ENCODE measurements around the gene PRR12.
"Not testable (repeated sequence)": the region's sequence is repeated elsewhere in the genome, so short reads cannot be mapped to it uniquely, and the experiment has no call there.

Gene PRR12

GRCh38 chr19:49593233-49594113 lies 2.5 kb downstream of the PRR12 start:
- DNase-seq, result peak; percentile 93

DNA sequence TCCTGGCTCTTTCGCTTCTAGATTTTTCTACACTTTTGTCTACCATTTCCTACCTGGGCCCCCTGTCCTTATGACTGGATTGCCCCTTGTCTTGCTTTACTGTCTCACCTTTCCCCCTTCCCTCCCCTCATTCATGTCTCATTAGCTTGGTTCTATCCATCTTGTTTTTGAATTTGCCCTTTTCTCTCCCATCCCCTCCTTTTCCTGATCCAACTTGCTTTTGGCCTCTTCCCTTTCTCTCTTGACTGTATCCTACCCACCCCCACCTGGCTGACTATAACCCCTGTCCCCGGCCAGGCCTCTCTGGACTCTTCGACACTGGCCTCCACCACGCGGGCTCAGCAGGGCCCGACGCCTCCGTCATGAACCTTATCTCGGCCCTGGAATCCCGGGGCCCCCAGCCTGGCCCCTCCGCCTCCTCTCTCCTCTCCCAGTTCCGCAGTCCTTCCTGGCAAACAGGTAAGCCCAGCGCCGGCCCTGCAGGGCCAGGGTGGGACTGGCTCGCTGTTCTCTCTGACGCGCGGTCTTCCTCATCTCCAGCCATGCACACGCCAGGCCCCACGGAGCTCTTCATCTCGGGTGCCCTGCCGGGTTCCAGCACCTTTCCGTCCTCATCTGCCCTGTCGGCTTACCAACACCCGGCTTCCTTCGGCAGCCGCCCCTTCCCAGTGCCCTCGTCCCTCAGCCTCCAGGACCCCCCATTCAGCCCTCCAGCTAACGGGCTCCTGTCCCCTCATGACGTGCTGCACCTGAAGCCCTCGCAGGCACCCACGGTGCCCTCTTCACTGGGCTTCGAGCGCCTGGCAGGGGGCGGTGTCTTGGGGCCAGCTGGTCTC lies 3.4 kb downstream of the PRR12 start:
- DNase-seq, result no peak

DNA sequence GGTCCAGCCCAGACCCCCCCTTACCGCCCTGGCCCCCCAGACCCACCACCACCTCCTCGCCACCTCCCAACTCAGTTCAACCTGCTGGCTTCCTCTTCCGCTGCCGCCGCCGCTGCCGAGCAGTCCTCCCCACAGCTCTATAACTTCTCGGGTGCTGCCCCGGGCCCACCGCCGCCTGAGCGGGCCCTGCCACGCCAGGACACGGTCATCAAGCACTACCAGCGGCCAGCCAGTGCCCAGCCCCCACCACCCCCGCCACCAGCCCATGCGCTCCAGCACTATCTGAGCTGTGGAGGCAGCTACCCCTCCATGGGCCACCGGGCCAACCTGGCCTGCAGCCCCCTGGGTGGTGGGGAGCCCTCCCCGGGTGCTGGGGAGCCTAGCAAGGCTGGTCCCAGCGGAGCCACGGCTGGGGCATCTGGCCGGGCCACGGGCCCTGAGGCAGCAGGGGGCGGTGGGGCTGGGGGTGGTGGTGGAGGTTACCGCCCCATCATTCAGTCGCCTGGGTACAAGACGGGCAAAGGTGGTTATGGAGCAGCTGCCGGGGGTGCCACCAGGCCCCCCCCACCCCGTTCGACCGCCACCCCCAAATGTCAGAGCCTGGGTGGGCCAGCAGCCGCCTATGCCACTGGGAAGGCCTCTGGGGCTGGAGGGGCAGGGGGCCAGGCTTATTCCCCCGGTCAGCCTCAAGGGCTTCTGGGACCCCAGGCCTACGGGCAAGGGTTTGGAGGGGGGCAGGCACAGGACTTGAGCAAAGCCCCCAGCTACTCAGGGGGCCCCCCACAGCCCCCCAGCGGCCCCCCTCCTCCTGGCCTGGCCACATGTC lies 4.2 kb downstream of the PRR12 start:
- no peak for DNase-seq

- no peak for DNase-seq
Measured at GRCh38 chr19:49595819-49596404, 4.9 kb downstream of the PRR12 start.

DNA sequence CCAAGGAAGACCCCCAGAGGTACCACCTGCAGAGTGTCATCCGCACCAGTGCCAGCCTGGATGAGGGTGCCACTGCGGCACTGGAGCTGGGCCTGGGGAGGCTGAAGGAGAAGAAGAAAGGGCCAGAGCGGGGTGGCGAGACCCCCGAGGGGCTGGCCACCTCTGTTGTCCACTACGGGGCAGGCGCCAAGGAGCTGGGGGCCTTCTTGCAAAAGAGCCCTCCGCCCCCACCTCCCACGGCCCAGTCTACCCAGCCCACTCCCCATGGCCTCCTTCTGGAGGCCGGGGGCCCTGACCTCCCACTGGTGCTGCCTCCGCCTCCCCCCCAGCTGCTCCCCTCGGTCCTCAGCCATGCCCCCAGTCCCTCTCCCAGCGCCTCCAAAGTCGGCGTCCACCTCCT lies 5.4 kb downstream of the PRR12 start:
- no peak for DNase-seq

- no peak for DNase-seq
Measured at GRCh38 chr19:49596954-49597702, 6.1 kb downstream of the PRR12 start.

DNA sequence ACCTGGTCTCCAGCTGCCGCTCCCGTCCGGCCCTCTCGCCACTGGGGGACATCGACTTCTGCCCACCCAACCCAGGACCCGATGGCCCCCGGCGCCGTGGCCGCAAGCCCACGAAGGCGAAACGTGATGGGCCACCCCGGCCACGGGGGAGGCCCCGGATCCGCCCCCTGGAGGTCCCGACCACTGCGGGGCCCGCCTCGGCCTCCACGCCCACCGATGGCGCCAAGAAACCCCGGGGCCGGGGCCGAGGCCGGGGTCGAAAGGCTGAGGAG lies 6.7 kb downstream of the PRR12 start:
- DNase-seq, result no peak

DNA sequence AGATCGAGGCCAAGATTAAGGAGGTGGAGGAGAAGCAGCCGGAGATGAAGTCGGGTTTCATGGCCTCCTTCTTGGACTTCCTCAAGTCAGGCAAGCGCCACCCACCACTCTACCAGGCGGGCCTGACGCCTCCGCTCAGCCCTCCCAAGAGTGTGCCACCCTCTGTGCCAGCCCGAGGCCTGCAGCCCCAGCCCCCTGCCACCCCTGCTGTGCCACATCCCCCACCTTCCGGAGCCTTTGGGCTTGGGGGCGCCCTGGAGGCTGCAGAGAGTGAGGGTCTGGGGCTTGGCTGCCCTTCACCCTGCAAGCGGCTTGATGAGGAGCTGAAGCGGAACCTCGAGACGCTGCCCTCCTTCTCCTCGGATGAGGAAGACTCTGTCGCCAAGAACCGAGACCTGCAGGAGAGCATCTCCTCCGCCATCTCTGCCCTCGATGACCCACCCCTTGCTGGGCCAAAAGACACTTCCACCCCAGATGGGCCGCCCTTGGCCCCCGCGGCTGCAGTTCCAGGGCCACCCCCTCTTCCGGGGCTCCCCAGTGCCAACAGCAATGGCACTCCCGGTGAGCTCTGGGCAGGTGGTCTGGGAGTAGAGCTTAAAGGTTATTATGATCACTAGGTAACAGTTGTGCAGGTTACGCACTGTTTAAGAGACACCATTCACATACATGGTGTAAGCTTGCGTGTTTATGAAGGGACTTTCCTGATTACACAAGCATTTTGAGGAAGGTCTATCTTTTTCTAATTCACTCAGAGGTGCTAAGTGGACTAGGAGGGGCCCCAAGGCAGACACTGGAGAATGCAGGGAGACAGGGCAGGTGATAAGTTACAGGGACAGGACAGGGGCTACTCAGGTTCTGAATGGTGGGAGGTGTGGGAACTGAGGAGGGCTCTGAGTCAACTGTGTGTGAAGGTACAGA lies 8.7 kb downstream of the PRR12 start:
- no peak for DNase-seq

- no peak for DNase-seq
Measured at GRCh38 chr19:49601482-49602038, 10.6 kb downstream of the PRR12 start.

DNA sequence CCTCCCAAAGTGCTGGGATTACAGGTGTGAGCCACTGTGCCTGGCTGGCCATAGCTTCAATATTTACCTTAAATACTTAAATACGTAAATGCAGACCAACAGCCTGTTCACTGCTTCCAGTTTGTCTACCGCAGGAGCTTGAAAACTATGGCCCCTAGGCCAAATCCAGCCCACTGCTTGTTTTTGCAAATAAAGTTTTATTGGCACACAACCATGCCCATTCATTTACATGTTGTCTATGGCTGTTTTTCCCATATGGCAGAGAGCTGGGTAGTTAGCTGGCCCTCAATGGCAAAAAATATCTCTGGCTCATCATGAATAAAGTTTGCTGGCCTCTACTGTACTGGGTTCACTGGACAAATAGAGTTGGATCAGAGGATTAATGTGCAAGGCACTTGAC lies 11.8 kb downstream of the PRR12 start:
- DNase-seq, result no peak

GRCh38 chr19:49605605-49606004 lies 14.6 kb downstream of the PRR12 start:
- DNase-seq, result no peak

DNA sequence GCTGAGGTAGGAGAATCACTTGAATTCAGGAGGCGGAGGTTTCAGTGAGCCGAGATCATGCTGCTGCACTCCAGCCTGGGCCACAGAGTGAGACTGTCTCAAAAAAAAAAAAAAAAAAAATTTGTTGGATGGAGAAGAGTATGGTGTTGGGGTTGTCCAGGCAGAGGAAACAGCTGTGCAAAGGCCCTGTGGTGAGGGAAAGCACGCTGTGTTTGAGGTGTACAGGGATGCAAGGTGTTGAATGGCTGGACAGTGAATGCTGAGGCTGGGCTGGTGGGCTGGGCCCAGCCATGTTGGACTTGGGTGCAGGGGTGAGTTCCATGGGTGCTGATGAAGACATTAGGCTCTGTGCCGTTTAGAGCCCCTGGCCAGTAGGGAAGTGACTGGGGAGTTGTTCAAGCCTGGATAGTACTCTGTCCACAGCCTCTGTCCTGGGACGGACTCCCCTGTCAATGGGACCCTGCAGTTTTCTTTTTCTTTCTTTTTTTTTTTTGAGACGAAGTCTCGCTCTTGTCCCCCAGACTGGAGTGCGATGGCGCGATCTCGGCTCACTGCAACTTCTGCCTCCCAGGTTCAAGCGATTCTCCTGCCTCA lies 18.6 kb downstream of the PRR12 start:
- DNase-seq, result no peak

DNA sequence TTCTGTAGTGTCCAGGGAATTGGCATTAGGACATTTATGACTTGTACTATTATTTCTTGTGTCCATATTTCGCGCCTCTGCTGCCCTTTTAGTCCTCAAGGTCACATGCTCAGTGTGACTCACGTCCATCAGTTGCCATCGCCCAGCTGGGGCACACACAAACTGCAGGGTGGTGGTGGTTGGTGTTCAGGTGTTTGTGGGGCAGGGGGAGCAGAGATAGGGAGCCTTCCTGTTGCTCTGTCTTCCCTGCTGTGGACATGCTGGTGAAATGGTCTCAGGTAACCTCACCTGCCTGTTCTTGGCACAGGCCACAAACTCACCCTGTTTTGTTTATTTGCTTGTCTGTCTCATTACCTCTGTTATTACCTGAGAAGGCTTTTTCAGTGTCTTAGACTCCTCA lies 22.4 kb downstream of the PRR12 start:
- DNase-seq, result no peak

DNA sequence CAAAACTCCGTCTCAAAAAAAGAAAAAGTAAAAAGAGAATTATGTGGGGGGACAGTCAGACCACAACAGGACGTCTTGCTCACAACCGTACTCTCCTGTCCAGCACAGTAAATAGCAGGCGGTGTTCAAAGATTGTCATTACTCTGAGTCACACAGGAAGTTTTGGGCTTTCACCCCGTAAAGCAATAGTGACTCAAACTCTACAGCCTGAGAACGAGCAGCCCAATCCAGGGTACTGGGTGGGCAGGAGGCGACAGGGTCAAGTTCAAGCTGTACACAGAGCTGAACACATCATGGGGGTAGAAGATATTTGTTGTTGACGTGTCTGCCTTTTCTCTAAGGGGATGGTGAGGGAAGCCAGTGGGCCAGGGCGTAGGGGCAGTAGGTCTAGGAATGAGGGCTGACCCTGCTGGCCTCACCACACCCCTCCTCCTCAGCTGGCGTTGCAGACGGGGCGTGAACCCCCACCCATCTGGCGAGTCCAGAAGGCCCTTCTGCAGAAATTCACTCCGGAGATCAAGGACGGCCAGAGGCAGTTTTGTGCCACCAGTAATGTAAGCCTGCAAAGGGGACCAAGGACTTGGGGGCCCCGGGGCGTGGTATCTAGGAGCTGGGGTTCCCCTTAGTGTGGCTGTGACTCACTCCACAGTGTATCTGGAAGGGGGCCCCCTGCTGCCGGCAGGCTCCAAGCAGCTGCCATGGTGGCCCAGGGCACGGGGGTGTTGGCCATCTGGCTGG lies 23.3 kb downstream of the PRR12 start:
- no peak for DNase-seq

DNA sequence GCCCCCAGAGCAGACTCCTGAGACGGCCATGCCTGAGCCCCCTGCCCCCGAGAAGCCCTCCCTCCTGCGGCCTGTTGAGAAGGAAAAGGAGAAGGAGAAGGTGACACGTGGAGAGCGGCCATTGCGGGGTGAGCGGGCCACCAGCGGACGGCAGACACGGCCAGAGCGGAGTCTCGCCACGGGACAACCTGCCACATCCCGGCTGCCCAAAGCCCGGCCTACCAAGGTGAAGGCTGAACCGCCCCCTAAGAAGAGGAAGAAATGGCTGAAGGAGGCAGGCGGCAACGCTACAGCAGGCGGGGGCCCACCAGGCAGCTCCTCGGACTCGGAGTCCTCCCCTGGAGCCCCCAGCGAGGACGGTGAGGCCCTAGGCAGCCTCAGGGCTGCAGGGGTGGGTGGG lies 24.9 kb downstream of the PRR12 start:
- no peak for DNase-seq

DNA sequence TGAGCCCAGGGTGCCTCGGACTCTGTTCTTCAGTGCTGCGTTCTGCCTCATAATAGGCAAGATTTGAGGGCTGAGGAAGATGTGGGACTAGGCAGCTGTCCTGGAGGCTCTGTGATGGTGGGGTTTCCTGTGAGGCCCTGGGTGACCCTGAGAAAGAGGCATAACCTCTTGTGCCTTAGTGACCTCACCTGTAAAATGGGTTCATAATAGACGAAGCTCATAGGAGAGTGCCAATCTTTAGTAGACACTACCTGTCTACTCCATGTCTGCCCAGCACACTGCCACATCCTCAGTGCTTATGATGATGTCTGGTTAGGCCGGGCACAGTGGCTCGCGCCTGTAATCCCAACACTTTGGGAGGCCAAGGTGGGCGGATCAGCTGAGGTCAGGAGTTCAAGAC lies 25.6 kb downstream of the PRR12 start:
- DNase-seq, result no peak

GRCh38 chr19:49616945-49617344 lies 26.0 kb downstream of the PRR12 start:
- no peak for DNase-seq

GRCh38 chr19:49617860-49618259 lies 26.9 kb downstream of the PRR12 start:
- DNase-seq, result not testable (repeated sequence)
